Measurements from ENCODE around the gene ARRDC3.

Gene ARRDC3

GRCh38 chr5:91381774-91382359 lies 1.2 kb downstream of the ARRDC3 start:
- DNase-seq (ENCODE audit: low spot score) (peak; percentile 78), ATAC-seq (ENCODE audit: low read depth) (peak; percentile 28)

GRCh38 chr5:91381239-91381773 lies 1.8 kb downstream of the ARRDC3 start:
- H3K27me3 ChIP-seq (ENCODE audit: insufficient read depth, poor library complexity, severe bottlenecking) = no peaks in the 10 kb centered on the region
- peaks cover 23% of the 10 kb centered on the region for H3K4me1 ChIP-seq (ENCODE audit: insufficient read depth, poor library complexity, severe bottlenecking)
- DNase-seq (ENCODE audit: low spot score) (no peak), ATAC-seq (ENCODE audit: low read depth) (no peak)
- peak overlapping the region; percentile 97 for H3K27ac ChIP-seq (ENCODE audit: poor library complexity, severe bottlenecking)
- H3K9me3 ChIP-seq (ENCODE audit: severe bottlenecking) = no peaks in the 10 kb centered on the region
- peaks cover 60% of the 10 kb centered on the region for H3K36me3 ChIP-seq (ENCODE audit: low read depth)
- TF ChIP-seq CTCF (IDR thresholded peaks at IDR 0.05; ENCODE audit: poor library complexity, severe bottlenecking) = no peak
- H3K4me3 ChIP-seq (ENCODE audit: severe bottlenecking) = peak overlapping the region; percentile 63

More at GRCh38 chr5:91381774-91382359, 1.2 kb downstream of the ARRDC3 start:
- no peak for TF ChIP-seq CTCF (IDR thresholded peaks at IDR 0.05; ENCODE audit: poor library complexity, severe bottlenecking)
- Histone ChIP-seq H3K36me3 (ENCODE audit: low read depth) (peaks cover 54% of the 10 kb centered on the region), H3K9me3 (ENCODE audit: severe bottlenecking) (no peaks in the 10 kb centered on the region), H3K4me3 (ENCODE audit: severe bottlenecking) (peak overlapping the region; percentile 63), H3K27ac (ENCODE audit: poor library complexity, severe bottlenecking) (peak overlapping the region; percentile 97), H3K4me1 (ENCODE audit: insufficient read depth, poor library complexity, severe bottlenecking) (peaks cover 23% of the 10 kb centered on the region), H3K27me3 (ENCODE audit: insufficient read depth, poor library complexity, severe bottlenecking) (no peaks in the 10 kb centered on the region)

- ATAC-seq (ENCODE audit: low read depth) = peak; percentile 73
- H3K27me3 ChIP-seq (ENCODE audit: insufficient read depth, poor library complexity, severe bottlenecking) = no peaks in the 10 kb centered on the region
Measured at GRCh38 chr5:91380491-91381238, 2.5 kb downstream of the ARRDC3 start.

GRCh38 chr5:91379914-91380490 lies 3.1 kb downstream of the ARRDC3 start:
- Histone ChIP-seq H3K27me3 (ENCODE audit: insufficient read depth, poor library complexity, severe bottlenecking) (no peaks in the 10 kb centered on the region), H3K36me3 (ENCODE audit: low read depth) (peaks cover 73% of the 10 kb centered on the region), H3K9me3 (ENCODE audit: severe bottlenecking) (no peaks in the 10 kb centered on the region), H3K27ac (ENCODE audit: poor library complexity, severe bottlenecking) (peak overlapping the region; percentile 97), H3K4me1 (ENCODE audit: insufficient read depth, poor library complexity, severe bottlenecking) (peaks cover 23% of the 10 kb centered on the region), H3K4me3 (ENCODE audit: severe bottlenecking) (peak overlapping the region; percentile 63)
- no peak for TF ChIP-seq CTCF (IDR thresholded peaks at IDR 0.05; ENCODE audit: poor library complexity, severe bottlenecking)
- peak; percentile 56 for ATAC-seq (ENCODE audit: low read depth)
- DNase-seq (ENCODE audit: low spot score) = peak; percentile 94

More at GRCh38 chr5:91380491-91381238, 2.5 kb downstream of the ARRDC3 start:
- H3K36me3 ChIP-seq (ENCODE audit: low read depth) = peaks cover 66% of the 10 kb centered on the region
- H3K4me1 ChIP-seq (ENCODE audit: insufficient read depth, poor library complexity, severe bottlenecking) = peaks cover 23% of the 10 kb centered on the region
- TF ChIP-seq CTCF (IDR thresholded peaks at IDR 0.05; ENCODE audit: poor library complexity, severe bottlenecking) = no peak
- peak; percentile 99 for DNase-seq (ENCODE audit: low spot score)
- H3K4me3 ChIP-seq (ENCODE audit: severe bottlenecking) = peak overlapping the region; percentile 63
- peak overlapping the region; percentile 97 for H3K27ac ChIP-seq (ENCODE audit: poor library complexity, severe bottlenecking)
- H3K9me3 ChIP-seq (ENCODE audit: severe bottlenecking) = no peaks in the 10 kb centered on the region
